ENCODE results near the gene PTPRR.

Gene PTPRR

GRCh38 chr12:70617450-70617849, 303.1 kb downstream of the PTPRR start:
- no peak for TF ChIP-seq POLR2AphosphoS5 (IDR thresholded peaks at IDR 0.05; ENCODE audit: low read depth, low read length)
- no peak for TF ChIP-seq TAF1 (IDR thresholded peaks at IDR 0.05; ENCODE audit: borderline replicate concordance, insufficient read depth, low read length)
- TF ChIP-seq SIN3A (IDR thresholded peaks at IDR 0.05; ENCODE audit: borderline replicate concordance, insufficient read depth, low read length), result no peak
- TF ChIP-seq REST (IDR thresholded peaks at IDR 0.05; ENCODE audit: insufficient read depth in 1 of 2, low read depth in 2 of 2, low read length in 2 of 2), result no peak
- TF ChIP-seq FOXP2 (optimal IDR thresholded peaks at IDR 0.05; ENCODE audit: borderline replicate concordance, extremely low read depth, extremely low read length, insufficient read depth), result no peak

- TF ChIP-seq TAF1 (IDR thresholded peaks at IDR 0.05; ENCODE audit: borderline replicate concordance, insufficient read depth, low read length) (no peak), REST (IDR thresholded peaks at IDR 0.05; ENCODE audit: insufficient read depth in 1 of 2, low read depth in 2 of 2, low read length in 2 of 2) (no peak), FOXP2 (optimal IDR thresholded peaks at IDR 0.05; ENCODE audit: borderline replicate concordance, extremely low read depth, extremely low read length, insufficient read depth) (no peak), SIN3A (IDR thresholded peaks at IDR 0.05; ENCODE audit: borderline replicate concordance, insufficient read depth, low read length) (no peak), POLR2AphosphoS5 (IDR thresholded peaks at IDR 0.05; ENCODE audit: low read depth, low read length) (no peak)
Measured at GRCh38 chr12:70615174-70615866, 305.2 kb downstream of the PTPRR start.

GRCh38 chr12:70609739-70610491, 310.6 kb downstream of the PTPRR start:
- TF ChIP-seq REST (IDR thresholded peaks at IDR 0.05; ENCODE audit: insufficient read depth in 1 of 2, low read depth in 2 of 2, low read length in 2 of 2), result no peak
- no peak for TF ChIP-seq SIN3A (IDR thresholded peaks at IDR 0.05; ENCODE audit: borderline replicate concordance, insufficient read depth, low read length)
- no peak for TF ChIP-seq FOXP2 (optimal IDR thresholded peaks at IDR 0.05; ENCODE audit: borderline replicate concordance, extremely low read depth, extremely low read length, insufficient read depth)
- no peak for TF ChIP-seq POLR2AphosphoS5 (IDR thresholded peaks at IDR 0.05; ENCODE audit: low read depth, low read length)
- TF ChIP-seq TAF1 (IDR thresholded peaks at IDR 0.05; ENCODE audit: borderline replicate concordance, insufficient read depth, low read length), result no peak

GRCh38 chr12:70609203-70609602, 311.3 kb downstream of the PTPRR start:
- no peak for TF ChIP-seq REST (IDR thresholded peaks at IDR 0.05; ENCODE audit: insufficient read depth in 1 of 2, low read depth in 2 of 2, low read length in 2 of 2)
- TF ChIP-seq FOXP2 (optimal IDR thresholded peaks at IDR 0.05; ENCODE audit: borderline replicate concordance, extremely low read depth, extremely low read length, insufficient read depth), result no peak
- TF ChIP-seq POLR2AphosphoS5 (IDR thresholded peaks at IDR 0.05; ENCODE audit: low read depth, low read length), result no peak
- no peak for TF ChIP-seq TAF1 (IDR thresholded peaks at IDR 0.05; ENCODE audit: borderline replicate concordance, insufficient read depth, low read length)
- TF ChIP-seq SIN3A (IDR thresholded peaks at IDR 0.05; ENCODE audit: borderline replicate concordance, insufficient read depth, low read length), result no peak
